ENCODE results near the gene UCN2.

The UCN2 gene

DNA sequence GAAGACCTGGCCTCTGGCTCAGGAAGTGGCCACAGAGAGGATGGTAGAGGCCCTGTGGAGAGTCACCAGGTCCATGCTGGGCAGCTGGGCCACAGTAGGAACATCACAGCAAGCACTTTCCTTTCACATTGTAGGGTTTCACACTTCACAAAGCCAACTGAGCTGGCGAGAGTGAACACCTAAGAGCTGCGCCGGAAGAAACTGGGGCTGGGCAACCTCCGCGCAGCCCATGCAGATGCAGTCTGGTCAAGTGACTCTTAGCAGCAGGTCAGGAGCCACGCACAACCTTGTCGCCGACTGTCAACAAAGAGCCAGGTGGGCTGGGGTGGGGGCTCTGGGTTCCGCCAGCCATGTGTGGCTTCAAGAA lies 44.3 kb downstream of the UCN2 start:
- Histone ChIP-seq H3K9me3 (no peaks in the 10 kb centered on the region), H3K4me1 (ENCODE audit: control insufficient read depth in 1 of 2, insufficient read depth in 1 of 2, low read depth in 1 of 2, low read length in 1 of 2) (no peaks in the 10 kb centered on the region), H3K27ac (peak overlapping the region; percentile 49), H3K36me3 (peaks cover 84% of the 10 kb centered on the region), H3K4me3 (ENCODE audit: low read depth in 1 of 2, low read length in 1 of 2) (no peak overlapping the region), H3K27me3 (no peaks in the 10 kb centered on the region)
- no peak for TF ChIP-seq CTCF (IDR thresholded peaks at IDR 0.05)

DNA sequence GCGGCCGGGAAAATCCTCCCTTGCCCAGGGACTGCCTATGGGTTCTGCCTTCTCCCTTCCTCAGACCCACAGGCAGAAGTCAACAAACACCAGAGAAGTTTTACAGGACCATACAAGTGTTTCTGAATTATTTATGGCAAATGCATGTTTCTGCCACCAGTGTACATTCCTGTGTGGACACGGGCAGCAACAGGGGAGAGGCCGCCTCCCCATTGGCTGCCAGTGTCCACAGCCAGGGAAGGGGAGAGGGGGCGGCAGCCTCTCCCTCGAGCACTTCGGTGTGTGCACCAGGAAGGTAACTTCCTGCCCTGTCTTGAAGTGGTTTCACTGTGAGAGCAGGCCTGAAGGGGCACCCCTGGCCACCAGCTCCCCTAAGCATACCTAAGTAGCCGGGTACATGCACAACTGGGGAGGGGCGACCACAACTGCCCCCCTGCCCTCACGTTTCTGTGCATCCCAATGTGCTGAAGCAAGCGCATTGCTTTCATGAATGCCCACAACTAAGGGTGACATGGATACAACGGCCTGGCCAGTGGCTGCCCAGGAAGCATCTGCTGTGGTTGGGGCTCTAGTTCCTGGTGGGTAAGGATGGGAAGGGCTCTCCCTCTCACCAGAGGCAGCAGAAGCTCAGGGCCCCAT lies 44.8 kb downstream of the UCN2 start:
- Histone ChIP-seq H3K27ac (peak overlapping the region; percentile 49), H3K4me3 (ENCODE audit: low read depth in 1 of 2, low read length in 1 of 2) (no peak overlapping the region), H3K9me3 (no peaks in the 10 kb centered on the region), H3K4me1 (ENCODE audit: control insufficient read depth in 1 of 2, insufficient read depth in 1 of 2, low read depth in 1 of 2, low read length in 1 of 2) (no peaks in the 10 kb centered on the region), H3K27me3 (no peaks in the 10 kb centered on the region), H3K36me3 (peaks cover 79% of the 10 kb centered on the region)
- no peak for TF ChIP-seq CTCF (IDR thresholded peaks at IDR 0.05)

- no peak for TF ChIP-seq CTCF (IDR thresholded peaks at IDR 0.05)
- no peaks in the 10 kb centered on the region for H3K4me1 ChIP-seq (ENCODE audit: control insufficient read depth in 1 of 2, insufficient read depth in 1 of 2, low read depth in 1 of 2, low read length in 1 of 2)
Measured at GRCh38 chr3:48518069-48518468, 45.5 kb downstream of the UCN2 start.

GRCh38 chr3:48516571-48516970 lies 47.0 kb downstream of the UCN2 start:
- Histone ChIP-seq H3K4me1 (ENCODE audit: control insufficient read depth in 1 of 2, insufficient read depth in 1 of 2, low read depth in 1 of 2, low read length in 1 of 2) (no peaks in the 10 kb centered on the region), H3K4me3 (ENCODE audit: low read depth in 1 of 2, low read length in 1 of 2) (no peak overlapping the region), H3K36me3 (peaks cover 70% of the 10 kb centered on the region), H3K27me3 (no peaks in the 10 kb centered on the region), H3K27ac (no peak overlapping the region), H3K9me3 (no peaks in the 10 kb centered on the region)
- TF ChIP-seq CTCF (IDR thresholded peaks at IDR 0.05): no peak

More at GRCh38 chr3:48518069-48518468, 45.5 kb downstream of the UCN2 start:
- H3K27me3 ChIP-seq: no peaks in the 10 kb centered on the region
- no peaks in the 10 kb centered on the region for H3K9me3 ChIP-seq
- peak overlapping the region; percentile 49 for H3K27ac ChIP-seq
- H3K4me3 ChIP-seq (ENCODE audit: low read depth in 1 of 2, low read length in 1 of 2): no peak overlapping the region
- H3K36me3 ChIP-seq: peaks cover 74% of the 10 kb centered on the region

DNA sequence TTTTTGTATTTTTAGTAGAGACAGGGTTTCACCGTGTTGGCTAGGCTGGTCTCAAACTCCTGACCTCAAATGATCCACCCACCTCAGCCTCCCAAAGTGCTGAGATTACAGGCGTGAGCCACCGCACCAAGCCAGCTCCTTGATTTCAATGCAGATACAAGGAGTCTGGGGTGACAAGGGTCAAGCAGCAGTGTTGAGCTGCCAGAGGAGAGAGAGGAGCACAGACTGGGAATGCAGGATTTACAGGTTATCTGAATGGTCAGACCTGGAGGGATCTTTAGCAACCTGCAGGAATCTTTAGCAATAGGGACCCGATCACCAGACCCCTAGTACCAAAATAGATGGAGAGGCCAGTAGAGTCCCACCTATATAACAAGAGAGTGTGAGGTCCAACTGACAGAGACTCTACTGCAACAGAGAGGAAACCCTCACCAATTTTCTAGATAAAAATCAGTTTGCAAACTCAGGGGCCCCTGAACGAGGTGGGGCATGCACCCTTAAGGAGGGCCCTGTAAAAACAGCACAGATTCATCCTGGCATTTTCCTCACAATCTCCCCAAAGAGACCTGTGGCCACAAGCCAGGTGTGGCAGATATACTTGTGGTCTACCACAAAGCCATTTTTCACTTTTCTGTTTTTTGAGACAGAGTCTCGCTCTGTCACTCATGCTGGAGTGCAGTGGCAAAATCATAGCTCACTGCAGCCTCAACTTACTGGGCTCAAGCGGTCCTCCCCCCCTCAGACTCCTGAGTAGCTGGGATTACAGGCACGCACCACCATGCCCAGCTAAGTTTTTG lies 49.0 kb downstream of the UCN2 start:
- no peak overlapping the region for H3K4me3 ChIP-seq (ENCODE audit: low read depth in 1 of 2, low read length in 1 of 2)
- H3K36me3 ChIP-seq: peaks cover 51% of the 10 kb centered on the region
- H3K9me3 ChIP-seq: no peaks in the 10 kb centered on the region

More for the DNA sequence above, 49.0 kb downstream of the UCN2 start:
- no peaks in the 10 kb centered on the region for H3K4me1 ChIP-seq (ENCODE audit: control insufficient read depth in 1 of 2, insufficient read depth in 1 of 2, low read depth in 1 of 2, low read length in 1 of 2)
- H3K27ac ChIP-seq: no peak overlapping the region
- TF ChIP-seq CTCF (IDR thresholded peaks at IDR 0.05): no peak
- no peaks in the 10 kb centered on the region for H3K27me3 ChIP-seq

All from neutrophil (primary cell).